Right lobe of liver (tissue), 6 donors: ENCODE data around the gene PRKACA. TPM values are rescaled to one million over a fixed set of nuclear protein-coding genes. Genes with fewer than 3 reads are reported as not detected.

Experiments
- ATAC-seq, 4 donors: fragments of 200-7000 bp; cut with Tn5 transposase; one replicate each; pipeline ENCODE4 v1.9.1; 2020; ENCODE audit warnings: mild to moderate bottlenecking in 4 of 4, moderate library complexity in 4 of 4
- DNase-seq, 3 donors: peaks; one replicate each; pipeline ENCODE4 v3.0.0-alpha.2; 2020
- H3K27ac ChIP-seq, 3 donors: fragments of 200-600 bp; one replicate each; pipeline ENCODE4 v1.8.0; 2022
- H3K27me3 ChIP-seq, 2 donors: fragments of 200-600 bp; one replicate each; pipeline ENCODE4 v1.8.0; 2022
- H3K36me3 ChIP-seq, 4 donors: fragments of 200-600 bp; sonication (generic) in 1 of 4; one replicate each; pipeline versions ENCODE4 v1.5.1 to v1.8.0; 2017 to 2022; ENCODE audit warnings: control low read depth in 1 of 4
- H3K4me1 ChIP-seq, 4 donors: fragments of 200-600 bp; sonication (generic) in 1 of 4; one replicate each; pipeline versions ENCODE4 v1.5.1 to v1.8.0; 2017 to 2022; ENCODE audit warnings: control low read depth in 1 of 4
- H3K4me3 ChIP-seq, 3 donors: fragments of 200-600 bp; one replicate each; pipeline ENCODE4 v1.8.0; 2022
- H3K9me3 ChIP-seq, 4 donors: fragments of 200-600 bp; sonication (generic) in 1 of 4; one replicate each; pipeline versions ENCODE4 v1.5.1 to v1.8.0; 2017 to 2022; ENCODE audit warnings: control low read depth in 1 of 4
- POLR2A ChIP-seq: fragments of 450-650 bp; IDR thresholded peaks from one replicate; pipeline ENCODE4 v1.6.1; 2017; ENCODE audit warnings: antibody characterized with exemption, mild to moderate bottlenecking
- WGBS: methylation state at CpG from one replicate; pipeline ENCODE4 v1.1.6; 2018; ENCODE audit warnings: low coverage, low lambda C conversion rate; ENCODE audit not compliant: insufficient coverage; ENCODE audit errors: missing lambda C conversion rate; 5-methylcytosine and 5-hydroxymethylcytosine counted together
- intact Hi-C, 2 donors: fragments of 100-400 bp; cut with DNase I; formaldehyde crosslinking; loops; one replicate each; pipeline versions ENCODE4 v1.11.2 to v1.14.1; 2022
- total RNA-seq, 6 experiments: library from RNA; depleted of rRNA in 2 of 6; stranded (reverse); fragments of >200 nt in 2 of 6; fragmentation: NEBNext Ultra II Directional in 3 of 6; extraction: Animal tissue kit (Norgen Biotek cat#: 25700) in 3 of 6; gene quantifications; one replicate each; pipeline versions ENCODE4 v1.1.0 to v1.2.4, GENCODE V29; 2016 to 2023
- TF ChIP-seq, protein P1 (sequence below), 4 donors: fragments of 200-600 bp in 3 of 4; fragments of 450-650 bp in 1 of 4; IDR thresholded peaks; one replicate each; pipeline versions ENCODE4 v1.5.1 to v1.8.0; 2016 to 2022; ENCODE audit warnings: antibody characterized with exemption in 4 of 4, mild to moderate bottlenecking in 2 of 4
- donor health status: DM: no; HTN: yes; CAD: no.
- donor health status: DM: no; HTN: no; CAD: no.
- donor health status: DM: no; HTN: no; CAD: no.
- donor health status: DM: no; HTN: yes; CAD: no.
- donor health status: DM: no; HTN: yes; CAD: no.

Gene PRKACA
- total RNA-seq, 6 experiments from 2014 or later, result 54.8 to 87.5 (median 63.1) TPM

DNA sequence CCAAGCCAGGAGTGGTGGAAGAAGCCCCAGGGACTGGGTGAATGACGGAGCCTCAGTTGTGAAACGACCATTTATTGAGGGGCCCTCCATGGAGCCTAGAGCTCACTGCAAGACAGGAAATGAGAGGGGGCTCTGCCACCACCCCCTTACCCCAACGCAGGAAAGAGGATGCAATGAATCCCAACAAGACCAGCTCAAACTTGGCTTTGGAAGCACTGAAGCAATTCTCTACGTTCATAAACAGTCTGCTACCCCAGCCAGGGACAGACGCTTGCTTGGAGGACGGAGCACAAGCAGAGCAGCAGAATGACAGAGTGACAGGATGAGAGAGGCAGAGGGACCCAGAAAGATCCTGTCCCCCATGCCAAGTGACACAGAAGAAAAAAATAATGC, 1.0 kb downstream of the PRKACA start:
- ATAC-seq (no peak), DNase-seq (no peak)
- Histone ChIP-seq H3K9me3 (no peaks in the 10 kb centered on the region), H3K4me1 (peaks cover 0 to 57% (median 29%) of the 10 kb centered on the region in 4 donors), H3K4me3 (peak overlapping the region; percentile 78 to 94 (median 78)), H3K27me3 (no peaks in the 10 kb centered on the region), H3K27ac (peak overlapping the region in 2 of 3 donors; percentile 43 to 66), H3K36me3 (no peaks in the 10 kb centered on the region)
- TF ChIP-seq, protein P1, sequence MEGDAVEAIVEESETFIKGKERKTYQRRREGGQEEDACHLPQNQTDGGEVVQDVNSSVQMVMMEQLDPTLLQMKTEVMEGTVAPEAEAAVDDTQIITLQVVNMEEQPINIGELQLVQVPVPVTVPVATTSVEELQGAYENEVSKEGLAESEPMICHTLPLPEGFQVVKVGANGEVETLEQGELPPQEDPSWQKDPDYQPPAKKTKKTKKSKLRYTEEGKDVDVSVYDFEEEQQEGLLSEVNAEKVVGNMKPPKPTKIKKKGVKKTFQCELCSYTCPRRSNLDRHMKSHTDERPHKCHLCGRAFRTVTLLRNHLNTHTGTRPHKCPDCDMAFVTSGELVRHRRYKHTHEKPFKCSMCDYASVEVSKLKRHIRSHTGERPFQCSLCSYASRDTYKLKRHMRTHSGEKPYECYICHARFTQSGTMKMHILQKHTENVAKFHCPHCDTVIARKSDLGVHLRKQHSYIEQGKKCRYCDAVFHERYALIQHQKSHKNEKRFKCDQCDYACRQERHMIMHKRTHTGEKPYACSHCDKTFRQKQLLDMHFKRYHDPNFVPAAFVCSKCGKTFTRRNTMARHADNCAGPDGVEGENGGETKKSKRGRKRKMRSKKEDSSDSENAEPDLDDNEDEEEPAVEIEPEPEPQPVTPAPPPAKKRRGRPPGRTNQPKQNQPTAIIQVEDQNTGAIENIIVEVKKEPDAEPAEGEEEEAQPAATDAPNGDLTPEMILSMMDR (IDR thresholded peaks at IDR 0.05), result no peak
- no peak for TF ChIP-seq POLR2A
- 6% methylated on average over 4 of the region's 6 CpGs for WGBS
- intact Hi-C loops, result no loop called here

DNA sequence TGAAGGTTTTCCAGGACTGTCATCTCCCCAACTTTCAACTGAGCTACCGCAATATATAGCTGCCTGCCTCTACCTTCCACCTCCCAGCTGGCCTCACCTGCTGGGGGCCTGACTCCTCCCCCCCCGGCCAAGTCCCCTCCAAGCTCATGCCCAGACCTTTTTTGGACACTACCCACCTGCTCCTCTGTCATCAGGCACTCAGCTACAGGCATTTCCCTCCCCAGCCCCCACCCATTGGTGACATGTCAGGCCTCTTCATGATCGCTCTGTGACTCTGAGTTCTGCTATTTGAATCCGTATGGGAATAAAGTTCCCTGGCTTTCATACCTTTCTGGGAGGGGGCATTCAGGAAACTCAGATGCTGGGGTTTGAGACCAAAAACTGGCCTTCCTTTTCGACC, 1.8 kb downstream of the PRKACA start:
- 68% methylated on average over 5 of the region's 5 CpGs for WGBS
- Histone ChIP-seq H3K27me3 (no peaks in the 10 kb centered on the region), H3K4me1 (peaks cover 0 to 57% (median 29%) of the 10 kb centered on the region in 4 donors), H3K9me3 (no peaks in the 10 kb centered on the region), H3K36me3 (no peaks in the 10 kb centered on the region), H3K4me3 (no peak overlapping the region), H3K27ac (peak overlapping the region in 2 of 3 donors; percentile 7 to 43)
- intact Hi-C loops, result no loop called here
- DNase-seq, result no peak
- no peak for ATAC-seq
- no peak for TF ChIP-seq POLR2A
- TF ChIP-seq, protein P1 (IDR thresholded peaks at IDR 0.05), result no peak

DNA sequence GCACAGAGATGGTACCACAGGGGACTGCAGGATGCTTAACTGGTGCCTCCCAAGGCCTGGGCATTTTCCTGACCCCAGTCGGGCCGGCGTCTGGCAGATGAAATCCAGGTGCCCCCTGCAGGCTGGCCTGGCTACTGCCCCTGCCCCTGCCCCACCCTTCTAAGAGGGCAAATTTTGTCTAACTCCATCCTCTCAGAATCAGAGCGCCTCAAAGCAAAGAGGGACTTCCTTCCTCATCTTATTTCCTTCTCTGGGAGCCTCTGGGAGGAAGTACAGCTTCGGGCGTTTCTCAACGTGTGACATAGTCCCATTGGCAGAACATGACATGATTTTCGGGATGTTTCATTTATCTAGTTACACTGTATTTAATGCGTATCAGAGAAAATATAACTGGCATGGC, 2.7 kb downstream of the PRKACA start:
- peaks cover 0 to 56% (median 29%) of the 10 kb centered on the region in 4 donors for H3K4me1 ChIP-seq
- peak; percentile 74 to 79 (median 74) for DNase-seq
- TF ChIP-seq, protein P1 (IDR thresholded peaks at IDR 0.05), result peak; percentile 55 to 69 (median 66)
- no peak for TF ChIP-seq POLR2A
- H3K36me3 ChIP-seq, result no peaks in the 10 kb centered on the region
- ATAC-seq, result peak in 3 of 4 donors; percentile 3 to 11 (median 4)
- no peak overlapping the region for H3K4me3 ChIP-seq
- H3K27me3 ChIP-seq, result no peaks in the 10 kb centered on the region
- H3K27ac ChIP-seq, result peak overlapping the region in 2 of 3 donors; percentile 36 to 84
- intact Hi-C loops, result no loop called here
- H3K9me3 ChIP-seq, result no peaks in the 10 kb centered on the region
- WGBS, result 24% methylated on average over 9 of the region's 9 CpGs

DNA sequence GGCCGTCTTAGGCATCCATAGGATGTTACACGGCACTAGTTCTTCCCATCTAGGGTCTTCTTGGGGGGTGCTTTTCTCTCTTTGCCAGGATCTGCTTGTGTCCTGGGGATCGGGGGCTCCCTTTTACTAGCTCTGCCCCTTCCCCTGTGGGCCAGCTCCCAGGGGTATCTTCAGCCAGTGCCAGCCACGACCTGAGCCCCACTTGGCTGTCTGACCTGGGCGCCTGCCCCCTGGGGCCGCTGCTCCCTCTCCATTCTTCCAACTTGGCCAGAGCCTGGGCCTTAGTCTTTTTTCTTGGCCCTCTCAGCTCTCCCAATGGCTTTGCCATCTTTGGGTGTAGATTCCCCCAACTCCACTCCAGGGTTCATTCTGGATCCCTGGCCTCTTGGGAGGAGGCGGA, 3.1 kb downstream of the PRKACA start:
- no peak overlapping the region for H3K4me3 ChIP-seq
- no peak for TF ChIP-seq POLR2A
- TF ChIP-seq, protein P1 (IDR thresholded peaks at IDR 0.05), result no peak
- DNase-seq (no peak), ATAC-seq (no peak)
- intact Hi-C loops, result no loop called here
- no peaks in the 10 kb centered on the region for H3K9me3 ChIP-seq
- peaks cover 0 to 52% (median 27%) of the 10 kb centered on the region in 4 donors for H3K4me1 ChIP-seq
- no peaks in the 10 kb centered on the region for H3K27me3 ChIP-seq
- WGBS, result 76% methylated on average over 3 of the region's 7 CpGs
- H3K36me3 ChIP-seq, result no peaks in the 10 kb centered on the region
- peak overlapping the region in 2 of 3 donors; percentile 36 to 84 for H3K27ac ChIP-seq
